ENCODE measurements around the gene EPB41L4A. TPM values are rescaled to one million over a fixed set of nuclear protein-coding genes. Genes with fewer than 3 reads are reported as not detected.

Gene EPB41L4A
- total RNA-seq, 4 donors from 2014 or later = 12.4 to 51.4 (median 23.0) TPM

DNA sequence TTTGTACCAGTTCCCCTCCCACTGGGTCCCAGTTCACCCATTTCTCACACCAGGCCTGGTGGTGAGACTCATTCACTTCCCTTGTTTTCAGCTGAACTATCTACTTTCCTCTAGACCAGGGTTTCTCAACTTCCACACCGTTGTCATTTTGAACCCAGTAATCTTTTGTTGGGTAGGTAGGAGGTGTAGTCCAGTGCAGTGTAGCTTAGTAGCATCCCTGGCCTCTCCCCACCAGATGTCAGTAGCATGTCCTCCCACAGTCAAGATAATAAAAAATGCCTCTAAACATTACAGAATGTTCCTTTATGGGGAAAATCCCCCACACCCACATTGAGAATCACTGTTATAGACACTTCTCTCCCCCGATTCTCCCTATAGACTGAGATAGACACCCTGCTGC, 299.1 kb downstream of the EPB41L4A start:
- TF ChIP-seq, protein P1, sequence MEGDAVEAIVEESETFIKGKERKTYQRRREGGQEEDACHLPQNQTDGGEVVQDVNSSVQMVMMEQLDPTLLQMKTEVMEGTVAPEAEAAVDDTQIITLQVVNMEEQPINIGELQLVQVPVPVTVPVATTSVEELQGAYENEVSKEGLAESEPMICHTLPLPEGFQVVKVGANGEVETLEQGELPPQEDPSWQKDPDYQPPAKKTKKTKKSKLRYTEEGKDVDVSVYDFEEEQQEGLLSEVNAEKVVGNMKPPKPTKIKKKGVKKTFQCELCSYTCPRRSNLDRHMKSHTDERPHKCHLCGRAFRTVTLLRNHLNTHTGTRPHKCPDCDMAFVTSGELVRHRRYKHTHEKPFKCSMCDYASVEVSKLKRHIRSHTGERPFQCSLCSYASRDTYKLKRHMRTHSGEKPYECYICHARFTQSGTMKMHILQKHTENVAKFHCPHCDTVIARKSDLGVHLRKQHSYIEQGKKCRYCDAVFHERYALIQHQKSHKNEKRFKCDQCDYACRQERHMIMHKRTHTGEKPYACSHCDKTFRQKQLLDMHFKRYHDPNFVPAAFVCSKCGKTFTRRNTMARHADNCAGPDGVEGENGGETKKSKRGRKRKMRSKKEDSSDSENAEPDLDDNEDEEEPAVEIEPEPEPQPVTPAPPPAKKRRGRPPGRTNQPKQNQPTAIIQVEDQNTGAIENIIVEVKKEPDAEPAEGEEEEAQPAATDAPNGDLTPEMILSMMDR (IDR thresholded peaks at IDR 0.05; ENCODE audit: low read depth) = no peak

DNA sequence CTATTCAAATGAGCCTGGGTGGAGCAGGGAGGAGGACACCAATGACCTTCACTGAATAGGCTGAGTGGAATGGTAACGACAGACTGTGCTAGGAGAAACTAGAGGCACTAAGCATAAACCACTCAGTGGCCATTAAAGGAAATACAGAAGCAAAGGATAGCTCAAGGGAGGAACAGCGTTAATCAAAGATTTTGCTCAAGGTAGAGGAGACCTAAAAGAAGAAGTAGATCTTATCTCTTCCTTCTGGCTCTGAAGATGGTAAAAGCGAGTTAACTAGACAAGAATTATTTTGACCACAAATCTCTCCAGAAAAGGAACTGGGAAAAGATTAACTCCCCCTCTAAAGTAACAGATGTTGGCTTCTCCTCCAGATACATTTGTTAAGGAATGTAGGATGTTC, 299.6 kb downstream of the EPB41L4A start:
- TF ChIP-seq, protein P1 (IDR thresholded peaks at IDR 0.05; ENCODE audit: low read depth) = no peak

DNA sequence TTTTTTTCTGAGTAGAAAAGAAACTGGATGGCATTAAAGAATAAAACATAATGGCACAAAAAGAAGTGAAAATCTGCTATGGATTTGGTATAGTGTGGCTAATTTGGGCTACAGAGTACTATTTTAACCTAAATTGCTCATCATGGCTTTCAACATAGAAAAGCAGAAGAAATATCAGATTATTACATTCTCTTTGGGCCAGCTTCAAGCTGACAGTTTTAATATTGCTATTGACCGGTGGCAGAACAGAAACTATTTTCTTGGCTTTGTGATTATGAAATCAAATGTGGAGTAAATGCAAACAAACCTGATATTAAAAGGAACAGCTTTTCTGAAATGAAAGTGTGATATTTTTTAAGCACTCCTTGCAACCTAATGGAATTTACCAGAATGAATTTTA, 301.5 kb downstream of the EPB41L4A start:
- TF ChIP-seq, protein P1 (IDR thresholded peaks at IDR 0.05; ENCODE audit: low read depth) = no peak

DNA sequence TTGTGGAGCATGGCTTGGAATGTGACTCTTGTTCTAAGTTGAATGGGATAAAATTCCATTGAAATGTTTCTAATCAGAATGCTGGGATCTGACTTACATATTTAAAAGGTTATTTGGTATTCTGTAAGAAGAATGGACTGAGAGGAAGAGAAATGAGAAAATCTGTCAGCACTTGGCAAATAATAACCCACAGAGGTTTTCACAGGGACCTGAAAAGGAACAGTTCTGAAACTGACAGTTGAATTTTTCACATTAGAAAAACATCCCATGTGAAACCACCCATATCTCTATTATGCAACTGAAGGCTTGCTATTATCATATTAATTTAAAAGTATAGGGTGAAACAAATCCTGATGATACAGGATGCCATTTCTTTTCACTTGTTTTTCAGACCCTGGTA, 302.7 kb downstream of the EPB41L4A start:
- TF ChIP-seq, protein P1 (IDR thresholded peaks at IDR 0.05; ENCODE audit: low read depth) = no peak

DNA sequence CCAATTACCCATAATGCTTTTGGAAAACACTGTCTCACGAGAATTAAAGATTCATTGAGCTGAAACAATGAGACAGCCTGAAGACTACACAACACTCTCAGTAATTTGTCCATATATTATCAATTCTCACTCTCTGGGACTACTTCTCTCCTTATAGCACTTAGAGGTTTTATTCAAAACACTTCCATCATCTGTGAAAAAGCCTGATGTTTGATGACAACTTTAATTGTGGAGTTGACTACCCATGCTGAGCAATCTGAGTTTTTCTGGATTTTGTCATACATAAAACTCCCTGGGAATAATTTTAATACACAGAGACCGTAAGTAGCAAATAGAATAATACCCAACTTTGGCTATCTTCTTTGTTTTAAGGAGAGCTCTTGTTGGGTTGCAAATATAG, 305.5 kb downstream of the EPB41L4A start:
- TF ChIP-seq, protein P1 (IDR thresholded peaks at IDR 0.05; ENCODE audit: low read depth) = no peak

Small RNAs within 50 kb of the gene (small RNA-seq; reads per million reads assigned to genes)
- gene AC010265.1 (not detected), gene HMGB3P16 (not detected), gene SNORA13 (9.8 reads per million, percentile 89 among the genes with 10 or more reads in this experiment)

All from subcutaneous adipose tissue (tissue), 4 donors.